Fibroblast of skin of scalp (primary cell): ENCODE results near the gene UNC13B.
"Not testable (repeated sequence)": the region's sequence is repeated elsewhere in the genome, so short reads cannot be mapped to it uniquely, and the experiment has no call there.

Experiments
- DNase-seq: peaks from one replicate; pipeline ENCODE4 v3.0.0-alpha.2; 2013

Gene UNC13B

DNA sequence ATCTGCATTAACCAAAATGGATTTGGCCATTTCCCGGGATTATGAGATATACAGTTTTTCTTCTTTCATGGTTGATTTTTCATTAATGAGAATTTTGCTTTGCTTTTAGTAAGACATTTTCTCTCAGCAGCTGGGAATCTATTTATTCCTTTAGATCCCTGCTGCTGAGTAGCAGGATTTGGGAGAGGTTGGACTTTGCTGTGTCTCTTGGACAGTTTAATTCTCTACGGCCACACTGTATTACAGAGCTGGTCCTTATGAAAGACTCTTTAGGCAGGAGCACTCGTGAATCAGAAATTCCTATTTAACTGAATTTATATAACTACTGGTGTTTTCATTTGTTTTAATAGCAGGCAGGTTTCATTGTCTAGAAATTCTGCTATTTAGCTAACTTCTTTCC is 1.6 kb downstream of the UNC13B start:
- DNase-seq, result no peak

DNA sequence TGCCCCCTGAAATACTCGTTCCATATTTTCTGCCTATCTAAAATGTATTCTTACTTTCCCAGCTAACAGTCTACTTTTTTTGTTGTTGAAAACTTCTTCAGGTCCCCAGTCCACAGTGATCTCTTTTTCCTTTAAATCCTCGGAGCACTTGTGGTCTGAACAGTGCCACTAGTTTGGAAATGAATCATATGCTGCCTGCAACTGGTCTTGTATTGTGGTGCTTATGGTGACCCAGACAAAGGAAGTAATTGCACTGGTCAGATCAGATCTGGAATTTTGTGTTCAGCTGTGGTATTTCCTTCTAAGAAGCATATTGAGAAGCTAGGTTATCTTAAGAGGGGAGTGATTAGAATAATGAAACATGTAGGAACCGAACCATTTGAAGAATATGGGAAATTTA is 2.9 kb downstream of the UNC13B start:
- peak; percentile 5 for DNase-seq

DNA sequence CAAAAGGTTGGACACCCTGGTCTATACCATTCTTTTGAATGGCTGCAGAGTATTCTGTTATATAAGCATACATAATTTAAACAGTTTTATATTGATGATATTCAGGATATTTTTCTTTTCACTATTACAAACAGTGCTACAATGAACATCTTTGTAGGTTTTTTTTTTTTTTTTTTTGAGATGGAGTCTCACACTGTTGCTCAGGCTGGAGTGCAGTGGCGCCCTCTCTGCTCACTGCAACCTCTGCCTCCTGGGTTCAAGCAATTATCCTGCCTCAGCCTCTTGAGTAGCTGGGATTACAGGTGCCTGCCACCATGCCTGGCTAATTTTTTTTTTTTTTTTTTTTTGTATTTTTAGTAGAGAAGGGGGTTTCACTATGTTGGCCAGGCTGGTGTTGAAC is 5.6 kb downstream of the UNC13B start:
- not testable (repeated sequence) for DNase-seq

DNA sequence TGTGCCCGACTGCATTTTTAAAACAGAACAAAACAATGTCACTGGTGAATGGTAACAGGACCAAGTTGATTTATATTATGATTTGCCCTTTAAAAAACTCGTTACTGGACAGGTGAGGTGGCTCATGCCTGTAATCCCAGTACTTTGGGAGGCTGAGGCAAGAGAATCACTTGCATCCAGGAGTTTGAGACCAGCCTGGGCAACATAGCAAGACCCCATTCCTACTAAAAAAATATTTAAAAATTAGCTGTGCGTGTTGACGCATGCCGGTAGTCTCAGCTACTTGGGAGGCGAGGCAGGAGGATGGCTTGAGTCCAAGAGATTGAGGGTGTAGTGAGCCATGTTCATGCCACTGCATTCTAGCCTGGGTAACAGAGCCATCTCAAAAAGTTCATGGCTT is 7.2 kb downstream of the UNC13B start:
- DNase-seq, result no peak

DNA sequence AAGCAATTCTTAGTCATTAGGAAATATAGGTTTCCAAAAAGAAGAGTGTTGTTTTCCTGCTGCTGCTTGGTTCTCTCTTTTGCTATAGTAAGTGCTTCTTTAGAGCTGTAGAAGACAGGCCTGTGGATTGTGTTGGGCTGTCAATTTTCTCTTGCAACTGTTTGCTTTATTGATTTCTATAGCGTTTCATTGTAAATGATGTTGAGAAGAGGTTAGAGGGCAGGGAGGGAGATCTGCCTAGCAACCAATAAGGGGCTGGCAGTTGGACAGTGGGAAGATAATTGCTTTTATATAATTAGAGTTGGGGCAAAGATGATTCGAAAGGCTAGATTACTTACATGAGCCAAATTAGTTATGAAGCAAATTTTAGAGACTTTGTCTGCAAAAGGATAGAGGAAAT is 11.1 kb downstream of the UNC13B start:
- no peak for DNase-seq

DNA sequence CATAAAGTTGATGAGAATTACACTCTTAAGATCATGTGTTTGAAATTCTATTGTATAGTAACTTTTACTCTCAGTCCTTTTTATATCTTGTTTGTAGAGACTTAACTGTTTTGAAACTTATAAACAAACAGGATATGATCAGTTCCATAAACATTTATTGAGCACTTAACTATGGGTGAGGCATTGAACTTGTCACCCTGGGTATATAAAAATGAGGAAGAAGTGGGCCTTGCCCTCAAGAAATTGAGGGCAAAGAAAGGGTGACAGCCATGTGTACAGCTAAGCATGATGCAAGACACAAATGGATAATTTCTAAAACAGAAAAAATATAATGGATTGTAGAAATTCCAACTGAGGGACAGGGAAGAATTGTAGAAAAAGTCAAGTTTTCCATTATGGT is 15.7 kb downstream of the UNC13B start:
- no peak for DNase-seq

DNA sequence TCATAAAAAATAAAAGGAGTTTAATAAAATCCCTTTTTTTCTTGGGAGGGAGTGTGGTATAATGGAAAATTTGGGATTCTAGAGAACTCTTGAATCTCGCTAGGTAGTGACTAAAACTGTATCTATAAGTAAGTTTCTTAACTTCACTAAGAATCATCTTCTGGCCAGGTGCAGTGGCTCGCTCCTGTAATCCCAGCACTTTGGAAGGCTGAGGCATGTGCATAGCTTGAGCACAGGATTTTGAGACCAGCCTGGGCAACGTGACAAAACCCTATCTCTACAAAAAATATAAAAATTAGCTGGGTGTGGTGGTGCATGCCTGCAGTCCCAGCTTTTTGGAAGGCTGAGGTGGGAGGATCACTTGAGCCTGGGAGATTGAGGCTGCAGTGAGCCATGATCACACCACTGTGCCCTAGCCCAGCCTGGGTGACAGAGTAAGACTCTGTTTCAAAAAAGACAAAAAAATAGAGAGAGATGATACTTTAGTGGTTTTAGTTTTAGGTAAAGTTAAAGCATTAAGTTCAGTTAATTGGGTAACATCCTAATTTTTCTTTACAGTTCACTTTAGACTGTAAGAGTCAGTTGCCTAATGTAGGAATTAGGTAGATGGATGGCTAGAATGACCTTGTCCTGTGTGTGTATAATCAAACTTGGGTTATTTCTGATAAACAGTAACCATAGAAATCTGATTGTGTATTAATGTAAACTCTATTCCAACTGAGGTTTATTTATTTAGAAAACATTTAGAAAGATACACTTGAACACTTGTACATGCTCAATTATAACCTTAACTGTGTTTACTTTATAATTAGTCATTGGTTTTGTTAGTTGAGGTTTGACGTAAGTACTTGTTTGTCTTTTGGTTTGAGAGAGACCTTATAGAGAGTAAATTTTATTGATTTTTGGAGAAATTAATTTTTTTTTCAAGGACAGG is 17.8 kb downstream of the UNC13B start:
- DNase-seq, result no peak

DNA sequence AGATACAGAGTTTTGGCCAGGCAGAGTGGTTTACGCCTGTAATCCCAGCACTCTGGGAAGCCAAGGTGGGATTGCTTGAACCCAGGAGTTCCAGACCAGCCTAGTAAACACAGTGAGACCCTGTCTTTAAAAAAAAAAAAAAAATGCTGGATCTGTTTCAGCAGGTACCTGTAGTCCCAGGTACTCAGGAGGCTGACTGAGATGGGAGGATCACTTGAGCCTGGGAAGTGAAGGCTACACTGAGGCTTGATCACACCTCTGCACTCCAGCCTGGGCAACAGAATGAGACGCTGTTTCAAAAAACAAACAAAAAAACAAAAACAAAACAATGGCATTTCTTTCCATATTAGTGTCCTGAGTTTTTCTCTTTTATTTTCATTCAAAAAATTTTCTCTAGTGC is 19.0 kb downstream of the UNC13B start:
- no peak for DNase-seq

DNA sequence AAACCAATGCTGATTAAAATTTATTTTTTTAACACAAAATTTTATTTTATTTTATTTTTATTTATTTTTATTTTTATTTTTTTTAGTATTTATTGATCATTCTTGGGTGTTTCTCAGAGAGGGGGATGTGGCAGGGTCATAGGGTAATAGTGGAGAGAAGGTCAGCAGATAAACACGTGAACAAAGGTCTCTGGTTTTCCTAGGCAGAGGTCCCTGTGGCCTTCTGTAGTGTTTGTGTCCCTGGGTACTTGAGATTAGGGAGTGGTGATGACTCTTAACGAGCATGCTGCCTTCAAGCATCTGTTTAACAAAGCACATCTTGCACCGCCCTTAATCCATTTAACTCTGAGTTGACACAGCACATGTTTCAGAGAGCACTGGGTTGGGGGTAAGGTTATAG is 20.6 kb downstream of the UNC13B start:
- DNase-seq, result not testable (repeated sequence)

DNA sequence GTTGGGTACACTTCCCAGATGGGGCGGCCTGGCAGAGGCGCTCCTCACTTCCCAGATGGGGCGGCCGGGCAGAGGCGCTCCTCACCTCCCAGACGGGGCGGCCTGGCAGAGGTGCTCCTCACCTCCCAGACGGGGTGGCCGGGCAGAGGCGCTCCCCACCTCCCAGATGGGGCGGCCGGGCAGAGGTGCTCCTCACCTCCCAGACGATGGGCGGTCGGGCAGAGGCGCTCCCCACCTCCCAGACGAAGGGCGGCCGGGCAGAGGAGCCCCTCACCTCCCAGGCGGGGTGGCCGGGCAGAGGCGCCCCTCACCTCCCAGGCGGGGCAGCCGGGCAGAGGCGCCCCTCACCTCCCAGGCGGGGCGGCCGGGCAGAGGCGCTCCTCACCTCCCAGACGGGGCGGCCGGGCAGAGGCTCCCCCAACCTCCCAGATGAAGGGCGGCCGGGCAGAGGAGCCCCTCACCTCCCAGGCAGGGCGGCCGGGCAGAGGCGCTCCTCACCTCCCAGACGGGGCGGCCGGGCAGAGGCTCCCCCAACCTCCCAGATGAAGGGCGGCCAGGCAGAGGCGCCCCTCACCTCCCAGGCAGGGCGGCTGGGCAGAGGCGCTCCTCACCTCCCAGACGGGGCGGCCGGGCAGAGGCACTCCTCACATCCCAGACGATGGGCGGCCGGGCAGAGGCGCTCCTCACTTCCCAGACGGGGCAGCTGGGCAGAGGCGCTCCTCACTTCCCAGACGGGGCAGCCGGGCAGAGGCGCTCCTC is 21.4 kb downstream of the UNC13B start:
- DNase-seq, result not testable (repeated sequence)

DNA sequence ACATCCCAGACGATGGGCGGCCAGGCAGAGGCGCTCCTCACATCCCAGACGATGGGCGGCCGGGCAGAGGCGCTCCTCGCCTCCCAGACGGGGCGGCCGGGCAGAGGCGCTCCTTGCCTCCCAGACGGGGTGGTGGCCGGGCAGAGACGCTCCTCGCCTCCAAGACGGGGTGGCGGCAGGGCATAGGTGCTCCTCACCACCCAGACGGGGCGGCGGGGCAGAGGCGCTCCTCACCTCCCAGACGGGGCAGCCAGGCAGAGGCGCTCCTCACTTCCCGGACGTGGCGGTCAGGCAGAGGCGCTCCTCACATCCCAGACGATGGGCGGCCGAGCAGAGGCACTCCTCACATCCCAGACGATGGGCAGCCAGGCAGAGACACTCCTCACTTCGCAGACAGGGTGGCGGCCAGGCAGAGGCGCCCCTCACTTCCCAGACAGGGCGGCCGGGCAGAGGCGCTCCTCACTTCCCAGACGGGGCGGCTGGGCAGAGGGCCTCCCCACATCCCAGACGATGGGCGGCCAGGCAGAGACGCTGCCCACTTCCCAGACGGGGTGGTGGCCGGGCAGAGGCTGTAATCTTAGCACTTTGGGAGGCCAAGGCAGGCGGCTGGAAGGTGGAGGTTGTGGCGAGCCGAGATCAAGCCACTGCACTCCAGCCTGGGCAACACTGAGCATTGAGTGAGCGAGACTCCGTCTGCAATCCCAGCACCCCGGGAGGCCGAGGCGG is 22.1 kb downstream of the UNC13B start:
- not testable (repeated sequence) for DNase-seq

DNA sequence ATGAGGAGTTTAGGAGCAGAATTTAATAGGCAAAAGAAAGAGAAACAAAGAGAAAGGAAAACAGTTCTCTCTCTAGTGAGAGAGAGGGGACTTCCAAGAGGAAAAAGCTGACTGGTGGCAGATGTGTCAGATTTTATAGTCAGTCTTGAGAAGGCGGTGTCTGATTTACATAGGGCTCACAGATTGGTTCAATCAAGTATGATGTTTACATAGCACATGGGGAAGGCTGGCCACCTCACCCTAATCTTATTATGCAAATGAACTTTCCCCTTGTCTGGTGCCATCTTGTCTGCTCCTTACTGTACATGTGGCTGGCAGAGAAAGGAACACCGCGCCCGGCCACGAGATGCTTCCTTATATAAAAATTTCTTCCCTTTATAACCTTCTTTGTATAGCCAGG is 24.7 kb downstream of the UNC13B start:
- DNase-seq, result no peak

DNA sequence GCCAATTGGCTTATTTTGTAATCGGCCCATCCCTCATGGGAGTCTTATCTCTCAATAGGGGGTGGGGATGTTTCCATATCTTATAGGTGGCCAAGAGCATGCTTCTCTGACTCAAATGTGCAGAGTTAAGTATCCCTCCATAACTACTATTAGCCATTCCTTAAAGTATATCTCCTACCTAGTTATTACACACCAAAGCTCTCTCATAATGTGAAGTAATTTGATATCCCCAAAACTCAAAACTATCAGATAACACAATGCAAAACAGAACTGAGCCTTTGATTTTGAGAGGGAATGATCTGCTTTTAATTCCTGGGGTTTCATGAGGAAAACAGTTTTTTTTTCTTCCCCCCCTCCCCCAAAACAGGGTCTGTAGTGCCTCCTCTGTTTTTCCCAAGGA is 28.4 kb downstream of the UNC13B start:
- DNase-seq, result no peak

DNA sequence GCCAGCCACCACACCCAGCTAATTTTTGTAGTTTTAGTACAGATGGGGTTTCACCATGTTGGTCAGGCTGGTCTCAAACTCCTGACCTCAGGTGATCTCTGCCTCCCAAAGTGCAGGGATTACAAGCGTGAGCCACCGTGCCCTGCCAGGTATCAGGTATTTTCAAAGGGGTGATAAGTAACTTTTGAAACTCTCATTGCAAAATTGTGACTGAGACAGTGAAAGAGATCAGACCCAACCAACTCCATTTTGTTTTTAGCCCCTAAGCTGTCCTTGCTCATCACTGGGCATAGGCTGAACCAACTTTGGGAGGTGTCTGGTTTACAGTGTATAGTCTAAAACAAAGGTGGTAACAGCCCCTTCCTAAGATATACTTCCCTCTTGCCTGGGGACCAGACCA is 29.3 kb downstream of the UNC13B start:
- DNase-seq, result no peak

DNA sequence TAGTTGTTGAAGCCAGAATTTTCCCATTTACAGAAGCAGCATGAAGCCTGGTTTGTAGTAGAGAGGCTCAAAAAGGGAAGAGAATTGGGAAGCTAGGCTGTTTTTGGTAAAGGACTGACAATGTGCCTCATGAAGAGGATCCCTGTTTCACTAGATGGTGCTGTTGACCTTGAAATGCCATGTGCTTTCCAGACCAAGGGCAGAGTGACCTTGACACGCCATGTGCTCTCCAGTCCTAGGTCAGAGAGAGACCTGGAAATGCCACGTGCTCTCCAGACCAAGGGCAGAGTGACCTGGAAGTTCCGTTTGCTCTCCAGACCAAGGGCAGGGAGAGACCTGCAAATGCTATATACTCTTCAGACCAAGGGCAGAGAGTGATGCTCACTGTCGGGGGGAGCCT is 32.0 kb downstream of the UNC13B start:
- no peak for DNase-seq

DNA sequence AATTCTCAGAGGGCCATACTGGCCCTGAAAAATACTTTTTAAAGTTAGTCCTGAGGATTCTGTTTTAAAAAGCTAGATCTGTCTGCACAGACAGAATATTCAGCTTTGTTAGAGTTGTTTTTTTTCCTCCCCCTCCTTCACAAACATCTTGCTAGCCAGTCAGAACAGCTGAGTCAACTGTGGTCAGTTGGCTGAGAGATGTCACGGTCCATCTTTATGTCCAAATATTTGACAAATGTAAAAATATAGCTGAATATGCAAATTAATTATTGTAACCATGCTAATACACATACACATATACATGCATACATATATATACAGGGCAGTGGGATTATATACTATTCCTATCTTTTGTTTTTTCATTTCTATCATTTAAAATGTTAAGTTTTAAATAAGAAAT is 33.9 kb downstream of the UNC13B start:
- no peak for DNase-seq

DNA sequence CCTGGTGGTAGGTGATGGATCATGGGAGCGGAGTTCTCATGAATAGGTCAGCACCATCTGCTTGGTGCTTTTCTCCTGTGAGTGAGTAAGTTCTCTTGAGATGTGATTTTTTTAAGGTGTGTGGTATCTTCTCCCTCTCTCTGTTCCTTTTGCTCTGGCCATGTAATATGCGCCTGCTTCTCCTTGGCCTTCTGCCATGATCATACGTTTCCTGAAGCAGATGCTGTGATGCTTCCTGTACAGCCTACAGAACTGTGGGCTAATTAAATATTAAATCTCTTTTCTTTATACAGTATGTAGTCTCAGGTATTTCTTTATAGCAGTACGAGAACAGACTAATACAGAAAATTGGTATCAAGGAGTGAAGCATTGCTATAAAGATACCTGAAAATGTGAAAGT is 36.4 kb downstream of the UNC13B start:
- DNase-seq, result no peak

DNA sequence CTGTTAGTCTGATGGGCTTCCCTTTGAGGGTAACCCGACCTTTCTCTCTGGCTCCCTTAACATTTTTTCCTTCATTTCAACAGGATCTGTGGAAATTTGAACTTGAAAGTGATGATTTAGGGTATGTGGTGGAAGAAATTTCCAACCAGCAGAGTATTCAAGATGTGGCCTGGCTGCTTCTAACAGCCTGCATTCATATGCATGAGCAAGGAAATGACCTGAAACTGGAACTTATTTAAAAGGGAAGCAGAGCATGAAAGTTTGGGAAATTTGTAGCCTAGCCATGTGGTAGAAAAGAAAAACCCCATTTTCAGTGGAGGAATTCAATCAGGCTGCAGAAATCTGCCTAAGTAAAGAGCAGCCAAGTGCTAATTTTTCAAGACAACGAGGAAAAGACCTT is 41.7 kb downstream of the UNC13B start:
- DNase-seq, result no peak

DNA sequence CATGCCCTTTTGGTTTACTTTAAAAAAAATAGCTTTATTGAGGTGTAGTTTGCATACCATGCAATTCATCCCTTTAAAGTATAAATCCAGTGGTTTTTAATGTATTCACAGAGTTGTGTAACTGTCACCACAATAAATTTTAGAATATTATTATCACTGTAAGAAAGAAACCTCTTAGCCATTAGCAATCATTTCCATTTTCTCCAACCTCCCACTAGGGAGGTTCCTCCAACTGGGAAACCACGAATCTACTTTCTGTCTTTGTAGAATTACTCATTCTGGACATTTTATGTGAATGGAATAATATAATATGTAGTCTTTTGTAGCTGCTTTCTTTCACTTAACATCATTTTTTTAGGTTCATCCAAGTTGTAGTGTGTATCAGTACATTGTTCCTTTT is 43.5 kb downstream of the UNC13B start:
- no peak for DNase-seq

DNA sequence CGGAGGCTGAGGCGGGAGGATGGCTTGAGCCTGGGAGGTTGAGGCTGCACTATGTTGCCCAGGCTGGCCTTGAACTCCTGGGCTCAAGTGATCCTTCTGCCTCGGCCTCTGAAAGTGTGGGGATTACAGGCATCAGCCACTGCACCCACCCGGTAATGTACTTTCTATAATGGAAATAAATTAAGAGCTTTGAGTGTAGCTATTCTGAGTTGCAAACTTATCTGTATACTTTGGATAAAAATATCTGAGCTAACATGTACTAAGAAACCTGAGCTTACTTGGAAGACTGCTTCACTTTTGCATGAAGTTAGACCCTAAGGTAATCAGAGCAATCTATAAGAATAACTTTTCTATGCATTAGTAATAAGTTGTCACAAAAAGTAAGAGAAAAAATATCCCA is 50.0 kb downstream of the UNC13B start:
- no peak for DNase-seq

DNA sequence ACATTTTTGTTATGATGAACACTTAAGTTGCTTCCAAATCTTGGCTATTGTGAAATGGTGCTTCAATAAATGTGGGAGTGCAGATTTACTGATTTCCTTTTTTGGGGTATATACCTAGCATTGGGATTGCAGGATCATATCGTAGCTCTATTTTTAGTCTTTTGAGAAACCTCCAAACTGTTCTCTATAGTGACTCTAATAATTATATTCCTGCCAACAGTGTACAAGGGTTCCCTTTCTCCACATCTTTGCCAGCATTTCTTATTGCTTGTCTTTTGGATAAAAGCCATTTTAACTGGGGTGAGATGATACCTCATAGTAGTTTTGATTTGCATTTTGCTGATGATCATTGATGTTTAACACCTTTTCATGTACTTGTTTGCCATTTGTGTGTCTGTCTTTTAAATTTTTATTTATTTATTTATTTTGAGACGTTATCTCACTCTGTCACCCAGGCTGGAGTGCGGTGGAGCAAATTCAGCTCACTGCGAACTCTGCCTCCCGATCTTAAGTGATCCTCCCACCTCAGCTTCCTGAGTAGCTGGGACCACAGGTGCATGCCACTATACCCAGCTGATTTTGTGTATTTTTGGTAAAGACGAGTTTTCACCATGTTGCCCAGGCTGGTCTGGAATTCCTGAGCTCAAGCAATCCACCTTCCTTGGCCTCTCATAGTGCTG is 59.0 kb downstream of the UNC13B start:
- no peak for DNase-seq

DNA sequence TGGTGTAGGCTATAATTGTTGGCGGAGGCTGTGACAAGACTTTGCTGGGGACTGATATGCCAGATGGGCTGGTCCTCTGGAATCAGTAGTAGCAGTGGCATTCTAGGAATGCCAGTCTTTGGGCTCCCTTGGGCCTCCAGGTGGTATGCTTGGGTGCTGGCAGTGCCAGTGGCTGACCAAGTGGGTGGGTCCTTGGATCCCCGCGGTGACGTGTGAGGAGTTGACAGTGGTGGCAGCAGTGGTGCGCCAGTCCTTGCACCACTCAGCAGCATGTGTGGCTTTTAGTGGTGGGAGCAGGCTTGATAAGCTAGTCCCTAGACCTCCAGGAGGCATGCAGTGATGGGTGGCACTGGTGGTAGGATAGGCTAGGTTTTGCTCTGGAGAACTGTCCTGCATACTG is 63.9 kb downstream of the UNC13B start:
- no peak for DNase-seq

DNA sequence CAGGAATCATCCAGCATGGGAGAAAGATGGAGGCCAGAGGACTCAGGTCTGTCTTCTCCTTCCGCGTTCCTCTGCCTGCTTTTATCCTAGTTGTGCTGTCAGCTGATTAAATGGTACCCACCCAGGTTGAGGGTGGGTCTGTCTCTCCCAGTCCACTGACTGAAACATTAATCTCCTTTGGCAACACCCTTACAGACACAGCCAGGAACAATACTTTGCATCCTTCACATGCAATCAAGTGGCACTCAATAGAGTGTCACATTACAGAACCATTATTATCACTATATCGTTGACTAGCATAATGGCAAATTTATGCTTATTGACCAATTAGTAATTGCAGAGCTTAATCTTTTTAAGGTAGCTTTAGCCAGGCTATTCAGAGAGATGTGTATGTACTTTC is 64.8 kb downstream of the UNC13B start:
- DNase-seq, result no peak
